GM12801 (cell line): ENCODE data around the gene CLDN20.

Experiments used
- TF ChIP-seq, protein P1 (sequence below): IDR thresholded peaks from one replicate; pipeline ENCODE4 v1.5.1; 2011; ENCODE audit warnings: control low read depth; ENCODE audit not compliant: insufficient read length; ENCODE audit errors: extremely low read depth

Gene CLDN20

GRCh38 chr6:155223646-155224451, 40.0 kb upstream of the CLDN20 start:
- TF ChIP-seq, protein P1, sequence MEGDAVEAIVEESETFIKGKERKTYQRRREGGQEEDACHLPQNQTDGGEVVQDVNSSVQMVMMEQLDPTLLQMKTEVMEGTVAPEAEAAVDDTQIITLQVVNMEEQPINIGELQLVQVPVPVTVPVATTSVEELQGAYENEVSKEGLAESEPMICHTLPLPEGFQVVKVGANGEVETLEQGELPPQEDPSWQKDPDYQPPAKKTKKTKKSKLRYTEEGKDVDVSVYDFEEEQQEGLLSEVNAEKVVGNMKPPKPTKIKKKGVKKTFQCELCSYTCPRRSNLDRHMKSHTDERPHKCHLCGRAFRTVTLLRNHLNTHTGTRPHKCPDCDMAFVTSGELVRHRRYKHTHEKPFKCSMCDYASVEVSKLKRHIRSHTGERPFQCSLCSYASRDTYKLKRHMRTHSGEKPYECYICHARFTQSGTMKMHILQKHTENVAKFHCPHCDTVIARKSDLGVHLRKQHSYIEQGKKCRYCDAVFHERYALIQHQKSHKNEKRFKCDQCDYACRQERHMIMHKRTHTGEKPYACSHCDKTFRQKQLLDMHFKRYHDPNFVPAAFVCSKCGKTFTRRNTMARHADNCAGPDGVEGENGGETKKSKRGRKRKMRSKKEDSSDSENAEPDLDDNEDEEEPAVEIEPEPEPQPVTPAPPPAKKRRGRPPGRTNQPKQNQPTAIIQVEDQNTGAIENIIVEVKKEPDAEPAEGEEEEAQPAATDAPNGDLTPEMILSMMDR, result no peak

DNA sequence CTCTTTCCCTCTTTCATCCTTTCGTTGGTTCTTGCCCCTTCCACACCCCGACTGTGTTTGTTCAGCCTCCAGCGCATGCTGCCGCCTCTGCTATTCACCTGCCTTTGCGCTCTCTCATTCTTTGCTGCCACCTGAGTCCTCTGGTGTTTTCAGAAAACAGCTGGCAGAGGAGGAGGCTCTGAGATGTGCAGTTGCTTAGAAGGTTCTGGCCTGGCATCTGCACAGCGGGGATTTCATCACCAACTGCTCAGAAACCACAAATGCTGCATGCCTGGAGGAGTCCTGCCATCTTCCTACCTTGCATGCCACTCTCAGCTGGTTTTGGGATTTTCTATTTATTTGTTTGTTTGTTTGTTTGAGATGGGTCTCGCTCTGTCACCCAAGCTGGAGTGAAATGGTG, 39.2 kb upstream of the CLDN20 start:
- TF ChIP-seq, protein P1, result no peak

GRCh38 chr6:155227046-155227445, 36.8 kb upstream of the CLDN20 start:
- TF ChIP-seq, protein P1, result no peak

- TF ChIP-seq, protein P1, result no peak
Observed at GRCh38 chr6:155228546-155229166, 35.2 kb upstream of the CLDN20 start.

DNA sequence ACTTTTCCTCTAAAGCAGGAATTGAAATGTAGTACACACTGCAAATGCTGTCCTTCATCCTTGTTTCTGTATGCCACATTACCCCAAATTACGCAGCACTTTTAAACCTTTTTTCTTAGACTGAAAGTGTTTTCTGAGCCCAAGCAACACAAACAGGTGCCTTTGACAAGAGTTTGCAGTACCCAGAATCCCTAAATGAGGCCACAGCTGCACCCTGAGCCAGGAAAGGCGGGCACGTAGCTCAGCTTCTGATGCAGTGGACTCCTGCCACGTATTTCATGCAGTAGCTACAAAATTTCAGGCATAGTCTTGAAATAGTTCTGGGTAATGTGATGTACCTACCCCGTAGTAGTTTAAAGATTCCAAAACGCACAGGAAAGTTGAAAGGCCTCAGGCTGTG, 31.0 kb upstream of the CLDN20 start:
- TF ChIP-seq, protein P1, result no peak

GRCh38 chr6:155234167-155234566, 29.6 kb upstream of the CLDN20 start:
- TF ChIP-seq, protein P1, result no peak

GRCh38 chr6:155234687-155235086, 29.1 kb upstream of the CLDN20 start:
- TF ChIP-seq, protein P1, result no peak
